T1000 (cell line): ENCODE data around the gene KIF1A.
"Not testable (repeated sequence)": the region's sequence is repeated elsewhere in the genome, so short reads cannot be mapped to it uniquely, and the experiment has no call there.

Experiments
- DNase-seq: peaks from one replicate; lab custom pipeline; 2025; ENCODE audit warnings: mixed read lengths; lab: John Stamatoyannopoulos, UW

Gene KIF1A

GRCh38 chr2:240687045-240687740, 132.8 kb downstream of the KIF1A start:
- DNase-seq, result no peak

DNA sequence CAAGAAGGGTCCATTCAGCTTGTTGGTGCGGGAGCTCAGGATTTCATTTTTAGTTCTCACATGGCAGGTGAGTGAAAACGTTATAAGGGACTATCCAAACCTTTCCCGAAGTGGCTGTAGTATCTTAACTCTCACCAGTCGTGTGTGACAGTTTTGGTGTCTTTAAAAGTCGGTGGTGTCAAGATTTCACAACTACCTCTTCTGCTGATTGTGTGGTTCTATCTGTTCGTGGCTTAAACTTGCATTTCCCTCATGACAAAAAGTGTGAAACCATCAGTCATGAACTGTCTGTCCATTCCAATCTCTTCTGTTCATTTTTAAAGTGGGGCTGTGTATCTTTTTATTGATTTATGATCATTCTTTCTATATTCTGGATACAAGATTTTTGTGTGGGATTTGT, 133.6 kb downstream of the KIF1A start:
- no peak for DNase-seq

GRCh38 chr2:240685771-240686371, 134.1 kb downstream of the KIF1A start:
- no peak for DNase-seq

- DNase-seq, result not testable (repeated sequence)
These were observed 135.9 kb downstream of the KIF1A start for GRCh38 chr2:240683980-240684728.

DNA sequence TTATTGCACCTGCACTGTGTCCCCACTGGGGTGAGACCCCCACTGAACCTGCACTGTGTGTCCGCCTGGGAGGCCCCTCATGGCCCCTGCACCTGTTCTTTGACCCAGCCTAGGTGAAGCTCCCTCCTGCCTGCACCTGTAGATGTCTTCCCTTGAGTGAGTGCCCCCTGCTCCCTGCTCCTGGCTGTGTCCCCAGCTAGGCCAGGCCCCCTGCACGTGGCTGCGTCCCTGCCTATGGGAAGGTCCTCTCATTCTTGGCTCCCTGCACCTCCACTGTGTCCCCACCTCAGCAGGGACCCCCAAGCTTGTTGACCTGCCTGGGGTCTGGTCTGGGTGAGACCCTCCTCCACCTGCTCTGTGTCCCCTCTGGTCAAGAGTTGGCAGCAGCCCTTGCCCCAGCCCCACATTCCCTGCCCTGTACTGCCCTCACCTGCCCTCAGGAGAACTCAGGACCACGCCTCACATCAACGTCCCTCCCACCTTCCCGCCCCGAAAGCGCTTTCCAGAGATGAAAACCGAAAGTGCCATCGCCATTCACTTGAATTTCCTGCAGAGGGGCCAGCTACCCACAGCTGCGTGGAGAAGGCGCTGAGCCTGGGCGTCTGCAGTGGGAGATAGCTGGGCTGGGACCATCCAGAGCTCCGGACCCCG, 136.6 kb downstream of the KIF1A start:
- DNase-seq, result not testable (repeated sequence)

GRCh38 chr2:240682431-240683224, 137.4 kb downstream of the KIF1A start, which contains the start of gene AQP12B:
AQP12B (minus strand) TSS chr2:240682885; CDS start chr2:240682837, 48 bp downstream.
- DNase-seq, result not testable (repeated sequence)

DNA sequence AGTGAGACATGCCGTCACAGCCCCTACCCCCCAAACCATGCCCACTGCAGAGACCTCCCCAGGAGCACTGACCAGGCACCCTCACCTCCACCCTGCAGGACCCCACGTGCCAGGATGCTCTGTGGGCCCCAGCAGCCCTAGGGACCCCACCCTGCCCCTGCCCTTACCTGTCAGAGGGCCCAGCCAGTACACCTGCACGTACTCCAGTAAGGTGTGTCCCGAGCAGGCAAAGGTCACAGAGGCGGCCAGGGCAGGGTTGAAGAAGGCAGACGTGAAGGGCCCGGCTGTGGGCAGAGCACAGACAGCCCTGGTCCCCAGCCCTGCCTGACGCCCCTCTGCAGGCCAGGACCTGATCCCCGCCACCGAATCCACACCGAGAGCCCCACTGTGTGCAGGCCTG, 139.8 kb downstream of the KIF1A start:
- DNase-seq, result not testable (repeated sequence)

DNA sequence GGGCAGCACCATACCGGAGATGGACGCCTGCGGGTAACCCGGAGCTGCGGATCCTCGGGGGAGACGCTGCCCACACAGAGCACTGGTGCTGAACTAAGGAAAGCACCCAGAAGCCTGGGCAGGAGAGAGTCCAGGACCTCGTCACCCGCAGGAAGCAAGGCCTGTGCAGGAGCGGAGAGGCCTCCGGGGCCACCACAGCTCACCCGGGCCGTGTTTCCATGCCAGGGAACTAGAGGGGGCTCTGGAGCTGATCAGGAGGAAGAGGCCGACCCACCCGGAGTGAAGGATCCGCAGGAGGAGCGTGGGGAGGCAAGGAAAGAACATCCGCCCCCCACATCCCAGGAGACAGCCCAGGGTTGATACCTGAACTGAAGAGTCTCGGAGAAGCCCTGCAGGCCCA, 141.1 kb downstream of the KIF1A start:
- not testable (repeated sequence) for DNase-seq

DNA sequence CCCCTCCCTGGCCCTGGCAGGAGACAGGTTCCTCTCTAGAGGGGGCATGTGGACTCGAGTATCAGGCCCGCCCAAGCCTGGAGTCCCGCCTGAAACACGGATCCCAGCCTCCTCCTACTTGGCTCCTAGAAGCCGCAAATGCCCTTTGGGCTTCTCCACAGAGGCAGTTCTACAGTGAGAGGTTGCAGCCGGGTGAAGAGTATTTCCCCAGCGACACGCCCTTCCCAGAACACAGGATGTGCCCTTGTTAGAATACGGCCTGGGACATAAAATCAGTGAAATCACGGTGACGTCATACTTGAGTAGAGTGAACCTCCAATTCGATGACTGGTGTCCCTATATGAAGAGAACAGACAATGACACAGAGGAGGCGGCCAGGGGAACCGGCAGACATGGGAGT, 142.0 kb downstream of the KIF1A start:
- not testable (repeated sequence) for DNase-seq

GRCh38 chr2:240675345-240675744, 144.7 kb downstream of the KIF1A start:
- not testable (repeated sequence) for DNase-seq

DNA sequence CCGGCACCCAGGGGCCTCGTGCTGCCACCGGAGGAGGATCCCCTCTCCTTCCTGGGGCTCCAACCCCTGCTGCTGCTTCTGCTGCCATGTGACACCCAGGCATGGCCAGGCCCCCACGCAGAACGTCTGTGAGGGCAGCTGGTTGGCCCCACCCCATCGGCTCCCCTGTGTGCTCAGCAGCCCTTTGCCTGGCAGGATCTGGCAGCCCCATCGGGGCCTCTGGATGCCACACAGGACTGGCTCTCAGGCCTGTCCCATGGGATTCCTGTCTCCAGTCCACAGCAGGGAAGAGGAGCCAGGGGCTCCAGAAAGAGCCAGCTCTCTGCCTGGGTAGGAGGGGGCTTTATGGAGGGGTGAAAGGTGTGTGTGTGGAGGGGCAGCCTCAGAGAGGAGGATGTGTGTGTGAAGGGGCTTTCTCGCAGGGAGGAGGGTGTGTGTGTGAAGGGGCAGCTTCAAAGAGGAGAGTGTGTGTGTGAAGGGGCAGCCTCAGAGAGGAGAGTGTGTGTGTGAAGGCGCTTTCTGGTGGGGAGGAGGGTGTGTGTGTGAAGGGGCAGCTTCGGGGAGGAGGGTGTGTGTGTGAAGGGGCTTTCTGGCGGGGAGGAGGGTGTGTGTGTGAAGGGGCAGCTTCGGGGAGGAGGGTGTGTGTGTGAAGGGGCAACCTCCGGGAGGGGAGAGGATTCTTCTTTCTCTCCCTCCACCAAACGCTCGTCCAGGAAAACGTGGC, 145.4 kb downstream of the KIF1A start:
- not testable (repeated sequence) for DNase-seq

DNA sequence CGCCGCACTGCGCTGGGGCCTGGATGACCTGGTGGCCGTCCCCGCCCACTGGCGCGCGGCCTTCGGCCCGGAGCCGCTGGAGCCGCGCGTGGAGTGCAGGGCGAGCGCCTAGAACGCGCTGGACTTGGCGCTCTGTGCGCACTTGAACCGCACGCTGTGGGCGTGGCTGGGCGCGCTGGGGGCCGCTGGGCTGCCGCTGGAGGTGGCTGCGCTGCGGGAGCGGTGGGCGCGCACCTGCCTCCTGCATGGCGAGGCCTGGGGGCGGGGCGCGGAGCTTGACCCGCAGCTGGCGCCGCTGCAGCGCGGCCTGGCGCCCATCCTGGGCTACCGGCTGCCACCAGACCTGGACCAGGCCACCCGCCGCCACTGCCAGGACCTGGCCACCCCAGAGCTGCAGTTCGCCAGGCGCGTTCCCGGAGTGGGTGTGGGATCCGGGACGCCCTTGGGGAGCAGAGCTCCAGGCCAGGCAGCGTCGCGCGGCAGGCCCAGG, 147.3 kb downstream of the KIF1A start:
- DNase-seq, result no peak

GRCh38 chr2:240672076-240672700, 147.8 kb downstream of the KIF1A start:
- DNase-seq, result no peak

GRCh38 chr2:240670950-240671349, 149.1 kb downstream of the KIF1A start:
- no peak for DNase-seq

- DNase-seq, result no peak
These were observed 149.6 kb downstream of the KIF1A start for GRCh38 chr2:240670402-240670801.

DNA sequence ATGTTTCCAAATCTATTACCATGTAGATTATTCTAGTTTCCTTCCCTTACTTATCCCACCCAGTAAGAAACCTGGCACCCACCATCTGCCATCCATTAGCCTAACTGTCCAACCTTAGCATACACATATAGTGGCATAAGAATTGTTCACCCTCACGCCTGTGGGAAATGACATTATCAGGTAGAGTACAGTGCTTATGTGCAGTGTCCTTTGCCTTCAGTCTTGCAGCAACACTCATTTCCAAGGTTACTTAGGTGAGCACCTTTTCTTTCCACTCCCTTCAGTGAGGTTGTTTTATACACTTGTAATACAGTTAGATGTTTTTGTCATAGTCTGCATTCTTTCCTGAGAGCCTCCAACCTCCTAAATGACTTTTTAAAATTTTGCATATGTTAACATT, 155.4 kb downstream of the KIF1A start:
- no peak for DNase-seq
